ENCODE results near the gene EFCAB10. TPM values are rescaled to one million over a fixed set of nuclear protein-coding genes. Genes with fewer than 3 reads are reported as not detected.
"Not testable (repeated sequence)": the region's sequence is repeated elsewhere in the genome, so short reads cannot be mapped to it uniquely, and the experiment has no call there.

Gene EFCAB10
- total RNA-seq, 1 donor from 2014 or later, result not detected

DNA sequence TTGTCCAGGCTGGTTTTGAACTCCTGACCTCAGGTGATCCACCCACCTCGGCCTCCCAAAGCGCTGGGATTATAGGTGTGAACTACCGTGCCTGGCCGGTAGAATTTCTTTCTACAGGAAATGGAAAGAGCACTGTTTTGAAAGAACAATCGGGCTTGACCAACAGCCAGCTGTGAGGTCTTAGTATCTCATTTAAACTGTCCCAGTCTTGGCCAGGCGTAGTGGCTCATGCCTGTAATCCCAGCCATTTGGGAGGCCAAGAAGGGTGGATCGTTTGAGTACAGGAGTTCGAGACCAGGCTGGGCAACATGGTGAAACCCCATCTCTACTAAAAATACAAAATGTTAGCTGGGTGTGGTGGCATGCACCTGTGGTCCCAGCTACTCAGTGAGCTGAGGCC lies 17.8 kb upstream of the EFCAB10 start:
- intact Hi-C loops (cut with micrococcal nuclease), result not testable (repeated sequence)

DNA sequence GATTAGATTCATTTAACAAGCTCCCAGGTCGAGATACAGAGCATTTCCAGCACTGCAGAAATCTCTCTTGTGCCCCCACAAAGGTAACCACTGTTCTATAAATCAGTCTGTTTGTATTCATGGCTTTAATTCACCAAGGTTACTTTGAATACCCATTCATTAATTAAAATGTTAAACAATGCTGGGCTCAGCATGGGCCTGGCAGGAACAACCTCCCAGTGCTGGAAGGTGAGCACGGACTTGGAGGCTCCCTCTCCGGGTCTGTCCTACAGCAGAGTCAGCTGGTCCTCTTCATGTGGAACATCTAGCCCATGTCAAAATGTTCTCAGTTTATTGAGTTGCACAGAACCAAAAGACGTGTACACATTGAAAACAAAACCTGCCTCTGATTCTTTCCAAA lies 15.6 kb upstream of the EFCAB10 start:
- intact Hi-C loops (cut with micrococcal nuclease), result no loop called here

DNA sequence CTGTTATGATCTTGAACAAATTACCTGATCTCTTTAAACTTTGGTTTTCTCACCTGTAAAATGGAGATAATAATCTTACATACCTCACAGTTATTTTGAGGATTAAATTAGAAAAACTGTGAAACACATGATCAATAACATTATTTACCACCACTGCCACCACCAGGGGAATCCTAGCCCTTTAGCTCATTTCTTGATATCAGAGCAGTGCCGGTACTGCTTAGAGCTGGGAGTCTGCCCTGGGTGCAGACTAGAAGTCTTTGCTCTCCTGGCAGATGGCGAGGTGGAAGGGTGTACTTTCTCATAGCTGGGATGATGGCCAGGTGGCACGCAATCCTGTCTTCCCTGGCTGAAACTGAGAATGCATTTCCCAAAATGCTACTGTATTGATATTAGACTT lies 12.7 kb upstream of the EFCAB10 start:
- intact Hi-C loops (cut with micrococcal nuclease), result no loop called here

DNA sequence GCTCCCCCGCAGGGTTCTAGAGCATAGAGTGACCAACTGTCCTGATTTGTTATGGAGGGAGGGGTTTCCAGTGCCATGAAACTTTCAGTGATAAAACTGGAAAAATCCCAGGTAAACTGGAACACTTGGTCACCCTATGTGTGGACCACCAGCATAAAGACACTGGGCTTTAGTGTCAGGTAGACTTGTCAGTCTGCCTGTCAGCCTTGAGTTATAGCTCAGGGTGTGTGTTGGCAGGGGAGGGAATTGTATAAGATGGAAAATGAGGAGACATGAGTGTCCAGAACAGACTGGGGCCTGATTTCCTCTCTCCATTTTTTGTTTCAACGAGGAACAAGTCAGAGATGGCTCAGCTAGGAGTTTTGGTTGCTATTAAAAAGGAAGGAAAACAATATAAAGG lies 10.2 kb upstream of the EFCAB10 start:
- intact Hi-C loops (cut with micrococcal nuclease), result no loop called here

DNA sequence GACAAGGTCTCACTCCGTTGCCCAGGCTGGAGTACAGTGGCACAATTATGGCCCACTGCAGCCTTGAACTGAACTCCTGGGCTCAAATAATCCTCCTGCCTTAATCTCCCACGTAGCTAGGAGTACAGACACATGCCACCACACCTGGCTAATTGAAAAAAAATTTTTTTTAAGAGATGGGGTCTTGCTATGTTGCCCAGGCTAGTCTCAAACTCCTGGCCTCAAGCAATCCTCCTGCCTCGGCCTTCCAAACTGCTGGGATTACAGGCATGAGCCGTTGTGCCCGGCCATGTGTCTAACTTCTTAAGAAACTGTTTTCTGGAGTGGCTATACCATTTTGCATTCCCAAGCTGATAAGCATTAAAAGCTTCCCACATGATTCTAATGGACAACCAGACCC lies 9.5 kb upstream of the EFCAB10 start:
- intact Hi-C loops (cut with micrococcal nuclease), result no loop called here

DNA sequence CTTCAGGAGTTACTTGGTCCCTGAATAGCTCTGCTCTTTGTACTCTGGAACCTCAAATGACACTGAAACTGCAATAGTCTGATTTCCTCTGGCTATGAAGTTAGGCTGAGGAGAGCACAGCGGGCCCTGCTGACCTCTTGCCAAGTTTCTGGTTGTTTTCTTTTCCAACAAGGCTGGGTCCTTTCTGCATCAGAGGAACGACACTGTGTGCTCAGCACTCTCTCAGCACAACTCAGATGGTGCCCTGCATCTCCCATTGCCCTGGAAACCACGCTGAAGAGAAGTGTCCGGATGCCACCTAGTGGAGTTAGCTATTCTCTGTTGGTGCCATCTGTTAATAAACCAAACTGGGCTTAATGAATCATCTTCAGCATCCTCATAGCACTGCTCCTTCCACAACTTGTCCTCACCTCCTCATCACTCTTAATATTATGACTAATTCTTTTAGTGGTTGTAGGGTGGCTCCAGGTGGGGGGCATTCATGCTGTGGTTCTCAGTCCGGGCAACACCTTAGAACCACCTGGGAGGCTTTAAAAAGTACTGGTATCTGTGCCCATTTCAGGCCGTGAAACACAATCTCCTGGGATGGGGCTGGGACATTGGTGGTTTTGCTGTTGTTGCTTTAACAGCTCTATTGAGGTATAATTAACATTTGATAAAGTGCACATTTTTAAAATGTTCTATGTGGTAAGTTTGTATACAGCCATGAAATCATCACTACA lies 8.2 kb upstream of the EFCAB10 start:
- intact Hi-C loops (cut with micrococcal nuclease), result loop anchor here (1.0 to 5.0 kb wide), 2 partner anchors 57 to 666 kb away; partner anchors contain the start of gene RINT1

DNA sequence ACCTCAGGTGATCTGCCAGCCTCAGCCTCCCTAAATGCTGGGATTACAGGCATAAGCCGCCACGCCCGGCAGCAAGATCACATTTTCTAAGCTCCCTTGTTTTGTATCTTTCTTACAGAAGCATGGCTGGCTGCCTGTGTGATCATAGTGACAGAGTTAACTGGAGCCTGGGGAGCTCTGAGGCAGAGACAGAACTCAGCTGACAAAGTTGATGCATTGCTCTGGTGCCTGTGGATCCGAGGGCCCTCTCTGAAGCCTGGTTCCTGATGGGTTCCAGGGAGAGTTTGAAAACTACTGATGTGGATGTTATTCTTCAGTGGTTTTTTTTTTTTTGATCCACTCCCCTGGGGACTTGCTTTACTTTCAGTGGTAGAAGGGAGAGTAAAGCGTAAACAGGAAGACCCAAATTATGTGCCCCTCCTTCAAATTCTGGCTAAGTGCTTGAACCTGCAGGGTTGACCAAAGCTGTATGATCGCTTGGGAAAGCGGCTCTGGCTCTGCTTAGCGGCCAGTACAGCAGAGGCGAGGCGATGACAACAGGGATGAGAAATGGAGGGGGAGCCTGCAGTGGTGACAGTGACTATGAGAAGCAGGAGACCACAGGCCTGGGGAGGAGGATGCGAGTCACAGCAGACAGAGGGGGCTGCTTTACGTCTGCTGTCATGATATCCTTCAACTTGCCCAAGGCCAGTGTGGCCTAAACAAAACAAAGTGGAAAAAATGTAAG lies 6.8 kb upstream of the EFCAB10 start:
- intact Hi-C loops (cut with micrococcal nuclease), result loop anchor here (5.0 kb wide), 1 partner anchor 56 kb away; the partner anchor contains the start of gene RINT1

DNA sequence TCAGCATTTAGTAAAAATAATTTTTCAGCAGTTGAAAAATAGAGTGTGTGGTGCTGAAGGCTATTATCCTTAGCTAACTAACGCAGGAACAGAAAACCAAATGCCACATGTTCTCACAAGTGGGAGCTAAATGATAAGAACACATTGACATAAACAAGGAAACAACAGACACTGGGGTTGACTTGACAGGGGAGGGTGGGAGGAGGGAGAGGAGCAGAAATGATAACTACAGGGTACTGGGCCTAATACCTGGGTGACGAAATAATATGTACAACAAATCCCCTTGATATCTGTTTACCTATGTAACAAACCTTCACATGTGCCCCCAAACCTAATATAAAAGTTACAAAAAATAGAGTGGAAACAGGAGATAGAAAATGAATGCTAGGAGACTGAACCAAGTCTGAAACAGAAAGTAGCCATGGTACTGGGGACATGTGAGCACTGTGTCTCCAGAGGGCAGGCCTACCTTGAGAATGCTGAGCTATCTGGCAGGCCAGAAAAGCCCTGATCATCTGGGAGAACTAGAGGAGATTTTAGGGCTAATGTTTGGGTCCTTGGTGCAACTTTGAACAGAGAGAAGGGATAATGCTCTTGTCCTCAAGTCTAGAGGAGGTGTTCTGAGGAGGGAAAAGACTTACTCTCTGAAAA lies 4.7 kb upstream of the EFCAB10 start:
- intact Hi-C loops (cut with micrococcal nuclease), result loop anchor here (5.0 kb wide), 1 partner anchor 54 kb away; the partner anchor contains the start of gene RINT1

DNA sequence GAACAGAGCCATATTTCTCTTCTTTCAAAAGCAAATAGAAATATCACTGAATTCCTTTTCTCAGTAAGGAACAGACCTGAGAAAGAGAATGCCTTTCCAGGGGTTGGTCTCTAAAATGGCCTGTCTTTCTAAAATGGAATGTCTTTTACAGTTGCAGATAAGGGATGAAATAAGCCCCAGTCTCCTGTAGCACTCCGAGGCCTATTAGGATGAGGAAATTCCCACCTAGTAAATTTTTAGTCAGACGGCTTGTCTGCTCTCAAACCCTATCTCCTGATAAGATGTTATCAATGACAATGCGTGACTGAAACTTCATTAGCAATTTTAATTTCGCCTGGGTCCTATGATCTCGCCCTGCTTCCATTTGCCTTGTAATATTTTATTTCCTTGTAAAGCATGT lies 2.9 kb upstream of the EFCAB10 start:
- intact Hi-C loops (cut with micrococcal nuclease), result no loop called here

DNA sequence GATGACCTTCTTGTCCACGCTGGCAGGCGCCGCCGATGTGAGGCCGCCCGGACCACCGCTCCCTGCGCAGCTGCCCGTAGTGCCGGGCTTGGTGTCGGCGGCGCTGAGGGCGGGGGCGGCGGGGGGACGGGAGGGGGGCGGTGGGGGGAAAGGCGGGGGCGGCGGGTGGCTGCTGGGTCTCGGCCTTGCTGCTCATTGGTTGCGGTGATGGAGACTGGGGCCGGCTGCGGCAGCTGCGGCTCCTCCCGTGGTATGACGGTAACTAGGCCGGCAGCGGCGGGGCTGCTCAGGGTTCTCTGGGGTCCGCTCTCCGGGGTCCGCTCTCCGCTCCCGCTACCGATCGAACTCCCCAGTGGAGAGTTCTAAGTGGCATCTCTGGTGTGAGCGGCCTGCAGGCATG lies 1.8 kb upstream of the EFCAB10 start:
- intact Hi-C loops (cut with micrococcal nuclease), result no loop called here

DNA sequence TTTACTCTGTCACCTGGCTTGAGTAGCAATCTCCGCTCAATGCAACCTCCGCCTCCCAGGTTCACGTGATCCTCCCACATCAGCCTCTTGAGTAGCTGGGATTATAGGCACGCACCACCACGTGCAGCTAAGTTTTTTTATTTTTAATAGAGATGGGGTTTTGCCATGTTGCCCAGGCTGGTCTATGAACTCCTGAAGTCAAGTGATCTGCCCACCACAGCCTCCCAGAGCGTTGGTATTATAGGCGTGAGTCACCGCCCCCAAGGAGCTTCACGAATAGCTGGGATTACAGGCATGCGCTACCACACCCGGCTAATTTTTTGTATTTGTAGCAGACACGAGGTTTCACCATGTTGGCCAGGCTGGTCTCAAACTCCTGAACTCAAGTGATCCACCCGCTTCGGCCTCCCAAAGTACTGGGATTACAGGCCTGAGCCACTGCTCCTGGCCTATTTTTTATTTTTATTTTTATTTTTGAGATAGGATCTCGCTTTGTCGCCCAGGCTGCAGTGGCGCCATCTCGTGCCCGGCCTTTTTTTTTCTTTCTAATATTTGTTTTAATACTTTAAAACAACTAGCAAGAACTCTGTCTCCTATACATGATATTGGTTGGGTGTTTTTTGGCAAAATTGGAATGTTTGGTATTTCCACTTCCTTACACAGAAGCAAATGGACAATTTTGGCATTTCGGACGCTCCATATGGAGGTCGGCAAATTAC lies 1.1 kb downstream of the EFCAB10 start:
- intact Hi-C loops (cut with micrococcal nuclease), result no loop called here

DNA sequence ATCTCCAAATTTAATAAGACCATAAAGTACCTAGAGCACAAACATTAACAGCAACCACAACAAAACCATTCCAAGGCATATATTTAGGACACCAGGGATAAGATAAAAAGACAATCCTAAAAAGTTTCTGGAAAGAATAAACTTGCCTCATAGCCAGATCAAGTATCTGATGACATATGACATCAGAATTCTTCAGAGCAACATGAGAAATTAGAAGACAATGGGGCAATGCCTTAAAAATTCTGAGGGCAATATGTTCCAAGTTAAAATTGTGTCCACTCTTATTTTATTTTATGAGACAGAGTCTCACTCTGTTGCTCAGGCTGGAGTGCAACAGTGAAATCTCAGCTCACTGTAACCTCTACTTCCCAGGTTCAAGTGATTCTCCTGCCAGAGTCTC lies 2.8 kb downstream of the EFCAB10 start:
- intact Hi-C loops (cut with micrococcal nuclease), result no loop called here

DNA sequence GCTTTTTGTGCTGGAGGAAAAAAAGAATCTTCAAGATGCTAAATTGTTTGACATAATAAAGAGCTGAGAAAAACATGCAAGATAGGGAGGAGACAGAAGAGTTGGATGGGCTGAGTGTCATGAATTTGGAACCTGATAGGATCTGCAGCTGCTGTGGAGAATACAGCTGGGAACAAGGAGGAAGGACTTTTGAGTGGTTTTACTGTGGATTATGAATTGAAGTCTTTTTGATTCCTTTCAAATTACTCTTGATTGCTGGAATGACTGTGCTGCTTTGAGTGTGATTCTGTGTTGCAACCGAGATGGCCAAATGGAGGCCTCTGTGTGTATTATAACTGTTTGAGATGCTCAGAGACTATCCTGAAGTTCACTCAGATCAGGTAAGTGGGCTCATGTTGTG lies 4.0 kb downstream of the EFCAB10 start:
- intact Hi-C loops (cut with micrococcal nuclease), result no loop called here

DNA sequence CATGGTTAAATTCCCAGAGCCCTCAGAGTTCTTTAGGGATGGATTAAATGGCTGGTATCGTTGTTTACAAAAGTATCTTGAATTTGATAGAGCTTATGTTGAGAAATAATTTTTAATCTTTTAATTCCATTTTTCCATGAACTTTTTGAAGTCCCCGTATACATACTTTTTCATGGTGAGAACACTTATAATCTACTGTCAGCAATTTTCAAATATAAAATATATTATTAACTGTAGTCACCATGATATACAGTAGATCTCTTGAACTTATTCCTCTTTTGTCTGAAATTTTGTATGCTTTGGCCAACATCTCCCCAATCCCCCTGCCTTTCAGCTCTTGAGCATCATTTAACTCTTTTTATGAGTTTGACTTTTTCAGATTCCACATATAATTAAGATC lies 9.4 kb downstream of the EFCAB10 start:
- intact Hi-C loops (cut with micrococcal nuclease), result no loop called here

DNA sequence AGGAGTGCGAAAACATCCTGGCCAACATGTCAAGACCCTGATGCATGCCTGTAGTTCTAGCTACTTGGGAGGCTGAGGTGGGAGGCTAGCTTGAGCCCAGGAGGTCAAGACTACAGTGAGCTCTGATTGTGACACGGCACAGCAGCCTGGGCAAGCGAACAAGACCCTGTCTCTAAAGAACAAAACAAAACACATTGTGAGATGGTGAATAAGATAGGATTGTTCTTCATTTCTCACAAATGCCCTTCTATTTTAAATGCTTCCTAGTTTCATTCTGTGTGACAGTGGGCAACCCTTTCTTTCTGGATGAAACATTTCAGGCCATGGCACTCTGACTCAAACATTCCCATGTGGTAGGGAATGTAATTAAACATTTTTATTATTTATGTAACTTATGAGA lies 13.5 kb downstream of the EFCAB10 start:
- intact Hi-C loops (cut with micrococcal nuclease), result no loop called here

DNA sequence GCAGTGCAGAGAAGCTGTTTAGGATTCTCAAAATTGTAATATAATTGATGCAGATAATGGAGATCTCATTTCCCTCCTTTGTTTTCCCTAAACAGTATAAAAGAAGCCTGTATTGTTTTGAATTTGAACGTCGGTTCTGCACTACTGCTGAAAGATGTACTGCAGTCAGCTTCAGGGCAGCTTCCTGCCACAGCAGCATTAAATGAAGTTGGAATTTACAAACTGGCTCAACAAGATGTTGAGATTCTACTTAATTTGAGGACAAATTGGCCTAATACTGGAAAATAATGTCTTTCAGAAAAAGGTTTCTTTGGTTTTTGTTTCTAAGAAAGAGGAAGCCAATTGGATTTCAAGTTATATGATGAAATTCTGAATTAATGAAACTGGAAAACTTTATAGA lies 14.3 kb downstream of the EFCAB10 start:
- intact Hi-C loops (cut with micrococcal nuclease), result no loop called here

DNA sequence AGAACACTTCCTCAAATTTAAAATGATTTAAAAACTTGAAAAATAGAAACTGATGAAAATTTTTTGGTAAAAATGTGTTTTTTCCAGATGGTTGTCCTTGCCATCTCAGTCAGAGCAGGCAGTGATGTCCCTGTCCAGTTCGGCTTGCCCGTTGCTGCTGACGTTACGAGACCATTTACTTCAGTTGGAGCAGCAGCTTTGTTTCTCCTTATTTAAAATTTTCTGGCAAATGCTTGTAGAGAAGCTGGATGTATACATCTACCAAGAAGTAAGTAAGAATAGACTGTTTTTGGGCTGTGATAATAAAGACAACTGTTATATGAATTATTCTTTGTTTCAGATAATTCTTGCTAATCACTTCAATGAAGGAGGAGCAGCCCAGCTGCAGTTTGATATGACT lies 16.1 kb downstream of the EFCAB10 start:
- intact Hi-C loops (cut with micrococcal nuclease), result no loop called here

DNA sequence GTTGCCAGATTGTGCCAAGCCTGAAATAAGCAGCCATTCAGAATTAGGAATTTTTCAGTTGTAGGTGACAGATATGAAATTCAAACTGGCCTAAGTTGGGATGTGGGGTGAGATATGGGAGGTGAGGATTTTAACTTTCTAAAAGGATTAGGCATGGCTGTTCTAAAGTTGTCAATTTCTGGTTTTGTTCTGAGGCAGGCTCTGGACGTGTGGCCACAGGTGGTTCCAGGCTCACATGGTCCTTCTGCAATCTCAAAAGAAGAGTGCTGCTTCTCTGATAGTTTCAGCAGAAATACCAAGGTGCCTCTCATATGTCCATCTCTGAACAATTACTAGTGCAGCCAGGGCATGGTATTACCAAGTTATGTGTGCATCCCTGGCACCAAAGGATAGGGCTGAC lies 21.4 kb downstream of the EFCAB10 start:
- intact Hi-C loops (cut with micrococcal nuclease), result no loop called here

DNA sequence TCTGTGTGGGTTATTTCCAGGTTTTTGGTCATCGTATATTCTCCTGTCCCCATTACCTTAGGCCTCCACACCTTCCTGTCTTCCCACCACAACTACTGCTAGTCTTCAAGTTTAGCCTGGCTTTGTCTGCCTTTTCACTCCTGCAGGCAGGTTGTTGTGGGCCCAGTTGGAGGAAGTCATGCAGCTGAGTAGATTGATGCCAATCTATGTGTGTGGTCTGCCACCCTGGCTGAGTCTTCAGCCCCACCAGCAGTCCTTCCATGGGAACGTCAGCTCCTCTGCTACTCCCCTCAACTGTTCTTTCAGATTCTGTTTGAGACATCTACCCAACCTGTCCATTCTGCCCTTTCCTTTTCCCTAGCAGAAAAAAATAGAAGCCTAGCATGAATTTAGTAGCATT lies 43.0 kb downstream of the EFCAB10 start:
- intact Hi-C loops (cut with micrococcal nuclease), result no loop called here

DNA sequence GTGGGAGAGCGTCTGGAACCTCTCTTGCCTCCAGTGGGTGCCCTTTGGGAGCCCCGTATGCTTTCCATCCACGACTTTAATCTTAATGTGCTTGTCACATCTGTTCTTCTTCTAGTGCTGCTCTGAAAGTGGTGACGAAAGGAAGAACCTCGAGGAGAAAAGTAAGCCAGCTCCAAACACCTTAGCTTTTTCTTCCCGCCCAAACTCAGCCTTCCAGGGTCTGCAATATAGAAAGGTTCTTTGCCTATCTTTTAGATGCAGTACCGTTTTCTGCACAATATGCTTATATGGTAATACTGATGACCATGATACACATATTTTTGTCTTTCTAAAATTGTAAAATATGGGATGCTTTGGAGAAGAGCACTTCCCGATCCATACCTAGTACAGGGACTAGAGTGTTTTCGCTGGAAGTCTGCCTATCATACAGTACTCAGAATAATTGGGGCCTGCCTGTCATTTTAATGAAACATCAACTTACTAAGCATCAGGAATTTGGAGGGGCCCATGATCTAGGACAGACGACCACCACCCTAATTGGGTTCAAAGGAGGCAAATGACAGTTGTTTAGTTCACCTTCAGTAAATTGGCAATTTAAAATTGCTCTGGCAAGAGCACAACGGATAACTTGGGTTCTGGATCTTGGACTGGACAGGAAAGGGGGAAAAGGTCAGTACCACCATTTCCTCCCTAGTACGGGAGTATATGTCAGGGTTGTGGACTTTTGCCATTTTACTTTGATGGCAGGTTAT lies 48.4 kb downstream of the EFCAB10 start:
- intact Hi-C loops (cut with micrococcal nuclease), result loop anchor here (1.0 to 5.0 kb wide), 7 partner anchors 11 to 579 kb away; partner anchors contain the start of genes KMT2E, PUS7 and SYPL1
